GM12878 (cell line): ENCODE data around the gene ABHD2.

Source experiments
- MXI1 ChIP-seq: fragments of 150-350 bp; IDR thresholded peaks from 2 replicates; pipeline ENCODE4 v1.6.1; 2011; ENCODE audit warnings: low read depth, mild to moderate bottlenecking, inconsistent platforms, low read length, improper control_type of control experiment
- TF ChIP-seq, protein P1 (sequence below), 3 experiments: IDR thresholded peaks in 2 of 3; conservative IDR thresholded peaks in 1 of 3; 2 replicates each; pipeline ENCODE4 v1.5.1; 2011; ENCODE audit warnings: low read depth in 3 of 3, low read length in 3 of 3, mild to moderate bottlenecking in 3 of 3, control low read depth in 2 of 3, moderate library complexity in 2 of 3, inconsistent platforms in 1 of 3, mixed read lengths in 1 of 3; ENCODE audit not compliant: control insufficient read depth in 2 of 3, insufficient read depth in 1 of 3; ENCODE audit errors: extremely low read depth in 1 of 3

DNA sequence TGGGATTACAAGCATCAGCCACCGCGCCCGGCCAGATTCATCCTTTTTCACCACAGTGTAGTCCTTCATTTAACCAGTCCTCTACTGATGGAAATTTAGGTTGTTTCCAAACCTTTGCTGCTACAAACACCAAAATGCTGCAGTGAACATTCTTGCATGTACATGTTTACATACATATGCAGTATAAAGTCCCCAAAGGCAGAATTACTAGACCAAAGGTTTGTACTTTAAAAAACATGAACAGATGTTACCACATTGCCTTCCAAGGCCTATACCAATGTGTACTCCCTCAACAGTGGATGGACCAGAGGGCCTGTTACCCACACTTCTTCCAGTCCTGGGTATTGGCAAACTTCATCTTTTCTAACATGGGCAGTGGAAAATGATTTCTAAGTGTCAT is 82.1 kb downstream of the ABHD2 start:
- TF ChIP-seq, protein P1, sequence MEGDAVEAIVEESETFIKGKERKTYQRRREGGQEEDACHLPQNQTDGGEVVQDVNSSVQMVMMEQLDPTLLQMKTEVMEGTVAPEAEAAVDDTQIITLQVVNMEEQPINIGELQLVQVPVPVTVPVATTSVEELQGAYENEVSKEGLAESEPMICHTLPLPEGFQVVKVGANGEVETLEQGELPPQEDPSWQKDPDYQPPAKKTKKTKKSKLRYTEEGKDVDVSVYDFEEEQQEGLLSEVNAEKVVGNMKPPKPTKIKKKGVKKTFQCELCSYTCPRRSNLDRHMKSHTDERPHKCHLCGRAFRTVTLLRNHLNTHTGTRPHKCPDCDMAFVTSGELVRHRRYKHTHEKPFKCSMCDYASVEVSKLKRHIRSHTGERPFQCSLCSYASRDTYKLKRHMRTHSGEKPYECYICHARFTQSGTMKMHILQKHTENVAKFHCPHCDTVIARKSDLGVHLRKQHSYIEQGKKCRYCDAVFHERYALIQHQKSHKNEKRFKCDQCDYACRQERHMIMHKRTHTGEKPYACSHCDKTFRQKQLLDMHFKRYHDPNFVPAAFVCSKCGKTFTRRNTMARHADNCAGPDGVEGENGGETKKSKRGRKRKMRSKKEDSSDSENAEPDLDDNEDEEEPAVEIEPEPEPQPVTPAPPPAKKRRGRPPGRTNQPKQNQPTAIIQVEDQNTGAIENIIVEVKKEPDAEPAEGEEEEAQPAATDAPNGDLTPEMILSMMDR (IDR thresholded peaks at IDR 0.05 in 2 of 3, conservative IDR thresholded peaks at IDR 0.05 in 1 of 3; ENCODE audit: control insufficient read depth in 2 of 3, extremely low read depth in 1 of 3, insufficient read depth in 1 of 3, low read depth in 3 of 3, low read length in 3 of 3) = no peak
- TF ChIP-seq MXI1 = no peak
